Thoracic aorta (tissue), 2 donors: ENCODE measurements around the gene FAM107B. TPM values are rescaled to one million over a fixed set of nuclear protein-coding genes. Genes with fewer than 3 reads are reported as not detected.
"Not testable (repeated sequence)": the region's sequence is repeated elsewhere in the genome, so short reads cannot be mapped to it uniquely, and the experiment has no call there.

Experiments
- ATAC-seq: fragments of 150-250 bp; one replicate; pipeline ENCODE4 v1.8.0; 2017; ENCODE audit warnings: low read depth; ENCODE audit not compliant: insufficient number of reproducible peaks, low FRiP score
- DNase-seq: peaks from one replicate; pipeline ENCODE4 v3.0.0-alpha.2; 2020; ENCODE audit warnings: low spot score
- H3K27ac ChIP-seq, 2 donors: fragments of 200-600 bp; sonication (generic); 1 replicate in 1 of 2; 2 replicates in 1 of 2; pipeline ENCODE4 v1.5.1; 2016; ENCODE audit warnings: mild to moderate bottlenecking in 2 of 2, moderate library complexity in 2 of 2
- H3K27me3 ChIP-seq: fragments of 200-600 bp; sonication (generic); replicated peaks from 2 replicates; pipeline ENCODE4 v1.6.0; 2016; ENCODE audit warnings: mild to moderate bottlenecking; ENCODE audit not compliant: insufficient read depth
- H3K36me3 ChIP-seq: fragments of 200-600 bp; sonication (generic); one replicate; pipeline ENCODE4 v1.5.1; 2016
- H3K4me1 ChIP-seq, 2 donors: fragments of 200-600 bp; sonication (generic); 1 replicate in 1 of 2; 2 replicates in 1 of 2; pipeline versions ENCODE4 v1.5.1 to v1.6.0; 2016; ENCODE audit warnings: low read depth in 2 of 2, mild to moderate bottlenecking in 1 of 2; ENCODE audit not compliant: control insufficient read depth in 1 of 2
- H3K4me3 ChIP-seq: fragments of 200-600 bp; sonication (generic); 2 replicates; pipeline ENCODE4 v1.5.1; 2016; ENCODE audit warnings: mild to moderate bottlenecking
- H3K9me3 ChIP-seq: fragments of 200-600 bp; sonication (generic); 2 replicates; pipeline ENCODE4 v1.5.1; 2016
- total RNA-seq, 2 donors: library from RNA; depleted of rRNA; stranded (reverse); fragments of >200 nt; gene quantifications; one replicate each; pipeline versions ENCODE4 v1.1.0 to v1.2.3, GENCODE V29; 2016
- TF ChIP-seq, protein P1 (sequence below): fragments of 200-600 bp; sonication (generic); IDR thresholded peaks from one replicate; pipeline ENCODE4 v1.5.1; 2019; ENCODE audit warnings: antibody characterized with exemption

Gene FAM107B
- total RNA-seq, 2 donors from 2014 or later, result 33.6 to 50.6 TPM

DNA sequence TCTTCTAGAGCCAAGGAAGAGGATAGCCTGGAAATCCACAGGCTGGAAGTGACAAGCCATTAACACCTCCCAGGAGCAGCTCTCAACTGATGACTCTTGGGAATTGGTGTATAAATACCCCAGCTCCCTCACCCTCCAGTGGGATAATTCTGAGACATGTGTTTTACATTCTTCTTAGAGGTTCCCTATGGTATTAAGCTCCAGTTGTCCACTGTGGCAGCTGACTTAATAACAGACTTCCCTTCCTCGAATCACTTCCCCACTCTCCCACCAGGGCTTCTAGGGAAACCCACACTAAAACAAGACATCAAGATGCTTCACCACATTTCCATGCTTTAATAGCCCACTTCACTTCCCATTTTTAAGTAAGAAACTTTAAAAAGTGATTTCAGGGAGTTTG, 47.2 kb downstream of the FAM107B start:
- TF ChIP-seq, protein P1, sequence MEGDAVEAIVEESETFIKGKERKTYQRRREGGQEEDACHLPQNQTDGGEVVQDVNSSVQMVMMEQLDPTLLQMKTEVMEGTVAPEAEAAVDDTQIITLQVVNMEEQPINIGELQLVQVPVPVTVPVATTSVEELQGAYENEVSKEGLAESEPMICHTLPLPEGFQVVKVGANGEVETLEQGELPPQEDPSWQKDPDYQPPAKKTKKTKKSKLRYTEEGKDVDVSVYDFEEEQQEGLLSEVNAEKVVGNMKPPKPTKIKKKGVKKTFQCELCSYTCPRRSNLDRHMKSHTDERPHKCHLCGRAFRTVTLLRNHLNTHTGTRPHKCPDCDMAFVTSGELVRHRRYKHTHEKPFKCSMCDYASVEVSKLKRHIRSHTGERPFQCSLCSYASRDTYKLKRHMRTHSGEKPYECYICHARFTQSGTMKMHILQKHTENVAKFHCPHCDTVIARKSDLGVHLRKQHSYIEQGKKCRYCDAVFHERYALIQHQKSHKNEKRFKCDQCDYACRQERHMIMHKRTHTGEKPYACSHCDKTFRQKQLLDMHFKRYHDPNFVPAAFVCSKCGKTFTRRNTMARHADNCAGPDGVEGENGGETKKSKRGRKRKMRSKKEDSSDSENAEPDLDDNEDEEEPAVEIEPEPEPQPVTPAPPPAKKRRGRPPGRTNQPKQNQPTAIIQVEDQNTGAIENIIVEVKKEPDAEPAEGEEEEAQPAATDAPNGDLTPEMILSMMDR, result no peak
- H3K4me1 ChIP-seq, result no peaks in the 10 kb centered on the region
- no peak overlapping the region for H3K4me3 ChIP-seq
- no peak overlapping the region for H3K27ac ChIP-seq
- no peaks in the 10 kb centered on the region for H3K36me3 ChIP-seq
- ATAC-seq (no peak), DNase-seq (no peak)
- no peaks in the 10 kb centered on the region for H3K27me3 ChIP-seq
- H3K9me3 ChIP-seq, result no peaks in the 10 kb centered on the region

DNA sequence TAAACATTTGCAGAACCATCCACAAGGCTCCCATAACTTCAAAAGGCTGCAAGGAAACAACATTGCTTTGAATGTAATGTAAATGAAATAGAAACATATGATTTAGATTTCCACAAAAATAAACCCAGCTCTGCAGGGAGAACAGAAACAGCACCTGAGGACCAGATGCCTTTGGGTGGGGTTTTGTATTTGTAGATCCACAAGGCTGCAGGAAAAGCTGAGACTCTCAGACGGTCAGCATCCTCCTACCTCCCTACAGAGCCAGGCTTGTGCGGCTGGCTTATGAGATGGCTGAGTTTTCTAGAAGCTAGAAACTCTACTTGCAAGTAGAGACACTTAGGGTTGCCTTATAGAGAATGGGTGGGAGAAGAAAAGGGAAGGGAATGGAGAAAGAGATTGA, 49.8 kb downstream of the FAM107B start:
- Histone ChIP-seq H3K9me3 (no peaks in the 10 kb centered on the region), H3K36me3 (no peaks in the 10 kb centered on the region), H3K27me3 (no peaks in the 10 kb centered on the region), H3K4me1 (no peaks in the 10 kb centered on the region), H3K27ac (no peak overlapping the region), H3K4me3 (no peak overlapping the region)
- TF ChIP-seq, protein P1, result no peak
- DNase-seq (no peak), ATAC-seq (no peak)

DNA sequence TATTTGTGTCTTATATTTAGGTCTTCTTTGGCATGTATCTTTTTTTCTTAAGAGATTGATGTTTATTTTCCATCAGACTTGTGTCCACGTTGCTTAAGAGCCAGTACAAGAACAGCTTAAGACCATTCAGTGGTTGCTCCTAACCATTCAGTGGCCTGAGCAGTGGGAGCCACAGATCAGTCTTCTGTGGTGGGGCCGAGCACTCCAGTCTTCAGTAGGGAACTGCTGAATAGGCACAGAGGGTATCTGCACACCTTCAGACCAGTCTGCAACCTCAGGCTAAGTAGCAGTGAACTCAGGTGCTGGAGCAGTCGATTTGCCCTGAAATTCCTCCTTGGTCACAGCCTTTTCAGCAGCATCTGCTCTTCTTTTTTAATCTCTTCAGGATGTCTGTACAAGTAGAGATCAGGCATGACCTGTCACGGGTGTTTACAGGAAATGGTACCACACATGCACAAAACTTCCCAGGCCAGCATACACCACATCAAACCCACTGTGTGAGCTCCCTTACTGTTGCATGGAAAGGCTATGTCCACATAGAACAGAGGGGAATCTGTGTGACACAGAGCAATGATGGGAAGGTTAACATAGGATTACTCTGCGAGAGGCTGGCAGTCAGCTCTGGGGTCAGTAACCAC, 51.5 kb downstream of the FAM107B start:
- ATAC-seq, result no peak
- Histone ChIP-seq H3K9me3 (no peaks in the 10 kb centered on the region), H3K4me3 (no peak overlapping the region), H3K27me3 (no peaks in the 10 kb centered on the region), H3K27ac (no peak overlapping the region), H3K4me1 (no peaks in the 10 kb centered on the region), H3K36me3 (no peaks in the 10 kb centered on the region)
- TF ChIP-seq, protein P1, result no peak
- DNase-seq, result no peak

DNA sequence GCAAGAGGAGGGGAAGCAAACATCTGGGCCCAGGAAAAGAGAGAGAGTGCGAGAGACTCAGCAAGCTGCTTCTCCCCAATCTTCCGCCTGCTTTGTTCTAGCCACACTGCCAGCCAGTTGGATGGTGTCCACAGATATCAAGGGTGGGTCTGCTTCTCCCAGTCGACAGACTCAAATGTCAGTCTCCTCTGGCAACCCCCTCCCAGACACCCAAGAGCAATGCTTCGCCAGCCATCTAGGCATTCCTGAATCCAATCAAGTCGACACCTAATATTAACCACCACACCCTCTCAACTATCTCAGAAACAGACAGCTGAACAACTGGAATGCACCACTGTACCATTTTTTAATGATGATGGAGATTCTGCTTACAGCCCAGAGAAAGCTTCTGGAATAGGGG, 57.1 kb downstream of the FAM107B start:
- TF ChIP-seq, protein P1, result no peak
- ATAC-seq (no peak), DNase-seq (no peak)
- Histone ChIP-seq H3K4me3 (no peak overlapping the region), H3K27ac (no peak overlapping the region), H3K4me1 (no peaks in the 10 kb centered on the region), H3K9me3 (no peaks in the 10 kb centered on the region), H3K36me3 (no peaks in the 10 kb centered on the region), H3K27me3 (no peaks in the 10 kb centered on the region)

DNA sequence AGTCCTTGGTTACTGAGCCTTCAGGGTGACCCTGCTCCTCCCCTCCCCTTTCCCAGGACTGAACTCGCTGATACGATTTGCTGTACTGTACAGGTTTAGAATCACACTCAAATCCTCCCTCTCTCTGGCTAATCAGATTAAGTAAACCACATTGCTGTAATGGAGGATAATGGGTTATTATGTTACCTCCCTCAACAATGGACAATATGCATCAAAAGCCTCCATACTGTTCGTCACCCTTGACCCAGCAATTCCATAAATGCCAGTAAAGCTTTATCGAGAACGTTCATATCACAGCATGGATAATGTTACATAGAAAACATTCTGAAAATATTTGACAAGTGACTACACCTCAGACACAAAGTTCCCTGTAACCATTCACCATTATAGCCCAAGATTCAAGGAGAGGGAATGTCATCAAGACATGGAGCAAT, 61.7 kb downstream of the FAM107B start:
- no peak overlapping the region for H3K27ac ChIP-seq
- no peaks in the 10 kb centered on the region for H3K36me3 ChIP-seq
- no peaks in the 10 kb centered on the region for H3K4me1 ChIP-seq
- no peaks in the 10 kb centered on the region for H3K9me3 ChIP-seq
- no peak overlapping the region for H3K4me3 ChIP-seq
- ATAC-seq (no peak), DNase-seq (no peak)
- H3K27me3 ChIP-seq, result no peaks in the 10 kb centered on the region
- TF ChIP-seq, protein P1, result no peak

DNA sequence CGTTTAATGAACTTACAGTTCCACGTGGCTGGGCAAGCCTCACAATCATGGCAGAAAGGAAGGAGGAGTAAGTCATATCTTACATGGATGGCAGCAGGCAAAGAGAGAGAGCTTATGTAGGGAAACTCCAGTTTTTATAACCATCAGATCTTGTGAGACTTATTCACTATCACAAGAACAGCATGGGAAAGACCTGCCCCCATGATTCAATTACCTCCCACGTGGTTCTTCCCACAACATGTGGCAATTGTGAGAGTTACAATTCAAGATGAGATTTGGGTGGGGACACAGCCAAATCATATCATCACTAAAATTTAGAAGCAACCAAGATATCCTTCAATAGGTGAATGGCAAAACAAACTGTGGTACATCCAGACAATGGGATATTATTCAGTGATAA, 65.4 kb downstream of the FAM107B start:
- H3K9me3 ChIP-seq, H3K36me3 ChIP-seq, H3K4me3 ChIP-seq, H3K4me1 ChIP-seq, DNase-seq, ATAC-seq, H3K27ac ChIP-seq, H3K27me3 ChIP-seq: not testable (repeated sequence)
